Loucy (cell line): ENCODE measurements around the gene CDH4.

Experiments used
- H2AFZ ChIP-seq: fragments of 200-600 bp; sonication (generic); 2 replicates; pipeline ENCODE4 v1.6.0; 2016; ENCODE audit warnings: antibody characterized with exemption, mild to moderate bottlenecking, low read length, moderate library complexity
- H3F3A ChIP-seq: fragments of 200-600 bp; 2 replicates; pipeline ENCODE4 v1.6.0; 2016; ENCODE audit warnings: antibody characterized with exemption, low read depth, mild to moderate bottlenecking
- H3K27me3 ChIP-seq: fragments of 200-600 bp; sonication (generic); 2 replicates; pipeline ENCODE4 v1.6.1; 2014; ENCODE audit warnings: low read length, mild to moderate bottlenecking; ENCODE audit not compliant: insufficient read depth, poor library complexity, severe bottlenecking
- H3K36me3 ChIP-seq: fragments of 200-600 bp; sonication (generic); 2 replicates; pipeline ENCODE4 v1.6.1; 2016; ENCODE audit warnings: low read length; ENCODE audit not compliant: insufficient read depth
- H3K4me1 ChIP-seq: fragments of 200-600 bp; sonication (generic); 2 replicates; pipeline ENCODE4 v1.5.1; 2014; ENCODE audit warnings: low read length, mild to moderate bottlenecking; ENCODE audit not compliant: insufficient read depth, poor library complexity, severe bottlenecking
- H3K4me2 ChIP-seq: fragments of 200-600 bp; sonication (generic); 2 replicates; pipeline ENCODE4 v1.6.0; 2014; ENCODE audit warnings: antibody characterized with exemption, low read length, low read depth, mild to moderate bottlenecking; ENCODE audit not compliant: poor library complexity, severe bottlenecking
- H3K4me3 ChIP-seq: fragments of 200-600 bp; sonication (generic); 2 replicates; pipeline ENCODE4 v1.5.1; 2014; ENCODE audit warnings: low read length, mild to moderate bottlenecking, mixed read lengths; ENCODE audit not compliant: poor library complexity, severe bottlenecking
- H3K79me2 ChIP-seq: fragments of 200-600 bp; sonication (generic); 2 replicates; pipeline ENCODE4 v1.6.1; 2014; ENCODE audit warnings: low read length; ENCODE audit not compliant: insufficient read depth
- H3K9ac ChIP-seq: fragments of 200-600 bp; sonication (generic); 2 replicates; pipeline ENCODE4 v1.6.0; 2014; ENCODE audit warnings: mild to moderate bottlenecking, low read depth, low read length, moderate library complexity; ENCODE audit not compliant: poor library complexity, severe bottlenecking
- H3K9me2 ChIP-seq: fragments of 200-600 bp; sonication (generic); replicated peaks from 2 replicates; pipeline ENCODE4 v1.6.1; 2016; ENCODE audit warnings: low read depth, low read length, mixed read lengths
- H3K9me3 ChIP-seq: fragments of 200-600 bp; sonication (generic); 2 replicates; pipeline ENCODE4 v1.6.1; 2014; ENCODE audit warnings: mild to moderate bottlenecking, antibody characterized with exemption, low read length, low read depth; ENCODE audit not compliant: insufficient read depth
- H4K20me1 ChIP-seq: fragments of 200-600 bp; sonication (generic); 2 replicates; pipeline ENCODE4 v1.6.0; 2014; ENCODE audit warnings: antibody characterized with exemption, low read length, mild to moderate bottlenecking; ENCODE audit not compliant: insufficient read depth, poor library complexity, severe bottlenecking
- EZH2phosphoT487 ChIP-seq: fragments of 200-600 bp; IDR thresholded peaks from 2 replicates; pipeline ENCODE4 v1.6.1; 2018; ENCODE audit warnings: antibody characterized with exemption, mild to moderate bottlenecking, moderate library complexity, borderline replicate concordance
- TF ChIP-seq, protein P1 (sequence below): fragments of 200-600 bp; sonication (generic); conservative IDR thresholded peaks from 2 replicates; pipeline ENCODE4 v1.5.1; 2014; ENCODE audit warnings: mild to moderate bottlenecking, antibody characterized with exemption, low read length

The CDH4 gene

GRCh38 chr20:61246269-61246668 is 5.8 kb upstream of the CDH4 start:
- no peaks in the 10 kb centered on the region for H3K27me3 ChIP-seq

DNA sequence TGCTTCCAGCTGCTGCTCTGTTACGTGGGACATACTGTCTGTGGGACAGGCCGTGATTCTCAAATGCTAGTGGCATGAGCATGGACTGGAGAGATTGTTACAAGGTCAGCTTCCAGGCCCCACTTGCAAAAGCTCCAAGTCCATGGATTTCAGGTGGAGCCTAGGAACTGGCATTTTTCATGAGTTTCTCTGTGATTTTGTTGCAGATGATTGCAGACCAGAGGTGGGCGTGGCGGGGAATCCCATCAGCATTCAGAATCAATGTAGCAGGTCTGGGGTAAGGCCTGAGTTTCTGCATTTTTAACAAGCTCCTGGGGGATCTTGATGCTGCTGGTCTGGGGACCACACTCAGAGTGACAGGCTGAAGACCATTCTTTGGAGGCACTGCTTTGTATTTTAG is 2.4 kb upstream of the CDH4 start:
- H3K4me1 ChIP-seq, result no peaks in the 10 kb centered on the region
- H3K27me3 ChIP-seq, result no peaks in the 10 kb centered on the region
- H3K36me3 ChIP-seq, result no peaks in the 10 kb centered on the region
- H3K4me2 ChIP-seq, result no peak overlapping the region
- TF ChIP-seq, protein P1, sequence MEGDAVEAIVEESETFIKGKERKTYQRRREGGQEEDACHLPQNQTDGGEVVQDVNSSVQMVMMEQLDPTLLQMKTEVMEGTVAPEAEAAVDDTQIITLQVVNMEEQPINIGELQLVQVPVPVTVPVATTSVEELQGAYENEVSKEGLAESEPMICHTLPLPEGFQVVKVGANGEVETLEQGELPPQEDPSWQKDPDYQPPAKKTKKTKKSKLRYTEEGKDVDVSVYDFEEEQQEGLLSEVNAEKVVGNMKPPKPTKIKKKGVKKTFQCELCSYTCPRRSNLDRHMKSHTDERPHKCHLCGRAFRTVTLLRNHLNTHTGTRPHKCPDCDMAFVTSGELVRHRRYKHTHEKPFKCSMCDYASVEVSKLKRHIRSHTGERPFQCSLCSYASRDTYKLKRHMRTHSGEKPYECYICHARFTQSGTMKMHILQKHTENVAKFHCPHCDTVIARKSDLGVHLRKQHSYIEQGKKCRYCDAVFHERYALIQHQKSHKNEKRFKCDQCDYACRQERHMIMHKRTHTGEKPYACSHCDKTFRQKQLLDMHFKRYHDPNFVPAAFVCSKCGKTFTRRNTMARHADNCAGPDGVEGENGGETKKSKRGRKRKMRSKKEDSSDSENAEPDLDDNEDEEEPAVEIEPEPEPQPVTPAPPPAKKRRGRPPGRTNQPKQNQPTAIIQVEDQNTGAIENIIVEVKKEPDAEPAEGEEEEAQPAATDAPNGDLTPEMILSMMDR, result no peak
- no peak for TF ChIP-seq EZH2phosphoT487
- H3F3A ChIP-seq, result no peaks in the 10 kb centered on the region
- no peaks in the 10 kb centered on the region for H3K79me2 ChIP-seq
- H3K4me3 ChIP-seq, result no peak overlapping the region
- H3K9me3 ChIP-seq, result no peaks in the 10 kb centered on the region
- H3K9ac ChIP-seq, result no peak overlapping the region
- no peaks in the 10 kb centered on the region for H3K9me2 ChIP-seq
- H4K20me1 ChIP-seq, result no peaks in the 10 kb centered on the region
- H2AFZ ChIP-seq, result no peak overlapping the region

More at GRCh38 chr20:61246269-61246668, 5.8 kb upstream of the CDH4 start:
- Histone ChIP-seq H3K9ac (no peak overlapping the region), H3K4me1 (no peaks in the 10 kb centered on the region), H3F3A (no peaks in the 10 kb centered on the region), H2AFZ (no peak overlapping the region), H3K36me3 (no peaks in the 10 kb centered on the region), H3K79me2 (no peaks in the 10 kb centered on the region), H3K4me2 (no peak overlapping the region), H4K20me1 (no peaks in the 10 kb centered on the region), H3K4me3 (no peak overlapping the region), H3K9me2 (no peaks in the 10 kb centered on the region), H3K9me3 (no peaks in the 10 kb centered on the region)
- TF ChIP-seq EZH2phosphoT487, result no peak
- TF ChIP-seq, protein P1, result no peak

GRCh38 chr20:61252601-61253263 is 671 bp downstream of the CDH4 start:
- Histone ChIP-seq H3K4me2 (no peak overlapping the region), H3K4me3 (no peak overlapping the region), H3K27me3 (no peaks in the 10 kb centered on the region), H4K20me1 (no peaks in the 10 kb centered on the region), H3K79me2 (no peaks in the 10 kb centered on the region), H3K9me2 (no peaks in the 10 kb centered on the region), H3K9ac (no peak overlapping the region), H2AFZ (no peak overlapping the region), H3K4me1 (peaks cover 10% of the 10 kb centered on the region), H3K9me3 (no peaks in the 10 kb centered on the region), H3K36me3 (no peaks in the 10 kb centered on the region), H3F3A (no peaks in the 10 kb centered on the region)
- TF ChIP-seq, protein P1, result no peak
- no peak for TF ChIP-seq EZH2phosphoT487
